Measurements from ENCODE around the gene HIP1. TPM values are rescaled to one million over a fixed set of nuclear protein-coding genes. Genes with fewer than 3 reads are reported as not detected.

Gene HIP1
- total and polyA plus RNA-seq, 9 of the 15 experiments (the other 6 are each of a cell fraction or from before 2014, with no cell fraction given): 2.4 to 13.7 (median 9.5) TPM

GRCh38 chr7:75732764-75733630, 5.7 kb downstream of the HIP1 start (continued):
- no peak; the same call in 1 of the 2 replicates for TF ChIP-seq PBX2 (CRISPR knock-in tag; IDR thresholded peaks at IDR 0.05; ENCODE audit: low read depth)
- TF ChIP-seq PBX2 (tag; conservative IDR thresholded peaks at IDR 0.05; ENCODE audit: low read depth): peak; percentile 52
- TF ChIP-seq GABPA (tag; conservative IDR thresholded peaks at IDR 0.05; ENCODE audit: low read depth): 0 out of 2 replicates have a peak, but pooled peaks have one; percentile 25
- peak in 1 of 2 experiments; percentile 75; a peak in 1 of 4 replicates for TF ChIP-seq MCM7 (IDR thresholded peaks at IDR 0.05)
- no peak for TF ChIP-seq ZHX1 (conservative IDR thresholded peaks at IDR 0.05; ENCODE audit: low read length)
- TF ChIP-seq CXXC5 (CRISPR knock-in tag; IDR thresholded peaks at IDR 0.05): peak; percentile 36; the same call in 1 of the 2 replicates
- TF ChIP-seq FOSL1 (tag; conservative IDR thresholded peaks at IDR 0.05): peak; percentile 38; the same call in 1 of the 2 replicates
- 0 out of 2 replicates have a peak, but pooled peaks have one; percentile 7 for TF ChIP-seq CEBPB (tag; IDR thresholded peaks at IDR 0.05)
- peak; percentile 65 for TF ChIP-seq LARP7 (IDR thresholded peaks at IDR 0.05)
- TF ChIP-seq L3MBTL2 (IDR thresholded peaks at IDR 0.05): peak; percentile 11; the same call in 1 of the 2 replicates
- TF ChIP-seq PRMT5 (CRISPR knock-in tag; IDR thresholded peaks at IDR 0.05): no peak
- no peak for TF ChIP-seq ZNF57 (CRISPR knock-in tag; IDR thresholded peaks at IDR 0.05)
- TF ChIP-seq ZNF639 (CRISPR knock-in tag; conservative IDR thresholded peaks at IDR 0.05 in 1 of 2, IDR thresholded peaks at IDR 0.05 in 1 of 2): no peak
- peak; percentile 97 for TF ChIP-seq PKNOX1 (IDR thresholded peaks at IDR 0.05)
- TF ChIP-seq JUND (IDR thresholded peaks at IDR 0.05; ENCODE audit: borderline replicate concordance, low read depth, low read length): peak; percentile 64
- peak; percentile 36; the same call in 1 of the 3 replicates for TF ChIP-seq JUND (tag; IDR thresholded peaks at IDR 0.05; ENCODE audit: borderline replicate concordance, low read depth, low read length)
- peak; percentile 16; the same call in 1 of the 2 replicates for TF ChIP-seq TEAD4 (IDR thresholded peaks at IDR 0.05; ENCODE audit: low read length)
- TF ChIP-seq TEAD4 (CRISPR knock-in tag; IDR thresholded peaks at IDR 0.05; ENCODE audit: borderline replicate concordance): no peak
- TF ChIP-seq POLR2B (IDR thresholded peaks at IDR 0.05; ENCODE audit: low read depth, partially characterized antibody): no peak
- TF ChIP-seq HNRNPH1 (optimal IDR thresholded peaks at IDR 0.05; ENCODE audit: low read depth, low read length): no peak
